GM12891 (cell line): Measurements from ENCODE around the gene GPR42.

Source experiments
- POLR2A ChIP-seq: IDR thresholded peaks from 2 replicates; pipeline ENCODE4 v1.6.1; 2011; ENCODE audit warnings: low read depth, low read length, control low read depth
- TAF1 ChIP-seq: IDR thresholded peaks from 2 replicates; pipeline ENCODE4 v1.6.1; 2011; ENCODE audit warnings: low read depth, low read length, control low read depth

GRCh38 chr19:35377656-35378055 lies 6.8 kb downstream of the GPR42 start:
- TF ChIP-seq POLR2A, result no peak
- TF ChIP-seq TAF1, result no peak
